Peyer's patch (tissue), 4 donors: ENCODE results near the gene BICRA.

Experiments
- CTCF ChIP-seq, 6 experiments: fragments of 450-650 bp in 4 of 6; fragments of 200-600 bp in 2 of 6; sonication (generic) in 1 of 6; IDR thresholded peaks; one replicate each; pipeline ENCODE4 v1.5.1; 2017 to 2019; ENCODE audit warnings: antibody characterized with exemption in 6 of 6, mild to moderate bottlenecking in 3 of 6, moderate library complexity in 1 of 6
- POLR2A ChIP-seq, 2 donors: fragments of 450-650 bp; IDR thresholded peaks; one replicate each; pipeline ENCODE4 v1.5.1; 2017; ENCODE audit warnings: antibody characterized with exemption in 2 of 2, mild to moderate bottlenecking in 2 of 2, moderate library complexity in 2 of 2

GRCh38 chr19:47643281-47643680, 34.3 kb downstream of the BICRA start:
- TF ChIP-seq CTCF (IDR thresholded peaks at IDR 0.05) = no peak
- TF ChIP-seq POLR2A (IDR thresholded peaks at IDR 0.05) = no peak
